HG03520 (cell line): ENCODE results near the gene IQCB1.
"Not testable (repeated sequence)": the region's sequence is repeated elsewhere in the genome, so short reads cannot be mapped to it uniquely, and the experiment has no call there.

Experiments used
- ATAC-seq: cut with Tn5 transposase; IDR thresholded peaks from one replicate; pipeline ENCODE4 v1.9.1; 2021; ENCODE audit warnings: mild to moderate bottlenecking, moderate library complexity; ENCODE audit not compliant: unreplicated experiment

Gene IQCB1

GRCh38 chr3:121809249-121809648 lies 25.6 kb downstream of the IQCB1 start:
- peak; percentile 96 for ATAC-seq

- ATAC-seq, result no peak
Measured at GRCh38 chr3:121803771-121804320, 31.0 kb downstream of the IQCB1 start.

- no peak for ATAC-seq
Measured at GRCh38 chr3:121800906-121801305, 34.0 kb downstream of the IQCB1 start.

GRCh38 chr3:121796970-121797369 lies 37.9 kb downstream of the IQCB1 start:
- no peak for ATAC-seq

DNA sequence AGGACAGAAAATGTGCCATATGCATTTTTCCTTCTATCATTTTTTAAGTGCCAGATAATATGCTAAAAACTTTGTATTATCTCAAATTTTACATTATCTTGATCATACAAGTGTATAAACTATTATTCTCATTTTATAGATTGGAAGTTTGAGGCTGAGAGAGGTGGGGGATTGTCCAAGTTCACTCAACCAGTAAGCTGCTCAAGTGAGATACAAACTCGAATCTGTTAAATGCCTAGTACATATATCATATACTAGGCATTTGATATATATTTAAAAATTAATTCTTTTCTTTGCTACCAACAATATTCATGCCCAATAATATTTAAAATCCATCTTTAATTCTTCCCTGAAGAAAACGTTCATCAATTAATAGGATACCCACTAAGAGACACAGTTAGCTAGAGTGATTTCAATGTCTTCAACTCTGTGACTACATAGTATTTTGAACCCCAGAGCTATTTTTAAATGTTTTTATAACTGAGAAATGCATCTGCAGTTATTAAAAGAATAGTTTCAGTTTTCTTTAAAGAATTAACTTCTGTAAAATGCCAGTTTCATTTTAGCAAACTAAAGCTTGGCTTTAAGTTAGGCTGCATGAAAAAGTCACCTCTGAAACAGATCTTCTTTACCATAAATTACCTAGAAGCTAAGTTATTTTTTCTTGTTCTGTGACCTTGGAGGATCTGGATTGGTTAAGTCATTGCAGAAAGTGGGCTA lies 40.4 kb downstream of the IQCB1 start:
- ATAC-seq, result no peak

- peak; percentile 52 for ATAC-seq
Measured at GRCh38 chr3:121793078-121793477, 41.8 kb downstream of the IQCB1 start.

DNA sequence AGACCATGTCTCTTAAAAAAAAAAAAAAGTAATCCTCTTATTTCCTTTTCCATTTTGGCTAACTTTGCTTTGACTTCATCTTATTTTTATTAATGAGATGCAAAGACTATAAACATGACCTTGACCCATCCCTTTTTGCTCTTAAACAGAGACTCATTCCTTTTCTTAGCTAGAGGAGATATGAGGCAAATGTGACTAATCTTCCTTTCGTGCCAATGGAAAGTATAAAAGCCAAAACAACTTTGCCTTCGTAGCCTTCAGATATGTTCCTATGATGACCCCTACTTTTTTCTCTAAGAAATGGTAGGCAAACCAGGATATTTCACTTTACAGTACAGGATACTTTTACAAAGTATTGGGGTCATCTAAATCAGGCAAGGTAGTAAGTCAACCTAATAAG lies 48.4 kb downstream of the IQCB1 start:
- ATAC-seq, result no peak

DNA sequence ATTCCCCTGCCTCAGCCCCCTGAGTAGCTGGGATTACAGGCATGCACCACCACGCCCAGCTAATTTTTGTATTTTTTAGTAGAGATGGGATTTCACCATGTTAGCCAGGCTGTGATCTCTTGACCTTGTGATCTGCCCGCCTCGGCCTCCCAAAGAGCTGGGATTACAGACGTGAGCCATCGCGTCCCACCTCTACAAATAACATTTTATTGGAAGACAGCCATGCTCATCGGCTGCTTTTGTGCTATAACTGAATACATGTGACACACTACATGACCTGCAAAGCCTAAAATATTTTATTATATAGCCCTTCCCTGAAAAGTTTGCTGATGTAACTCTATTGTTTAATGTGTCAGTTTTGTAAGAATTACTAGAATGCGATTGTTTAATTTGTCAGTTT lies 52.1 kb downstream of the IQCB1 start:
- not testable (repeated sequence) for ATAC-seq

DNA sequence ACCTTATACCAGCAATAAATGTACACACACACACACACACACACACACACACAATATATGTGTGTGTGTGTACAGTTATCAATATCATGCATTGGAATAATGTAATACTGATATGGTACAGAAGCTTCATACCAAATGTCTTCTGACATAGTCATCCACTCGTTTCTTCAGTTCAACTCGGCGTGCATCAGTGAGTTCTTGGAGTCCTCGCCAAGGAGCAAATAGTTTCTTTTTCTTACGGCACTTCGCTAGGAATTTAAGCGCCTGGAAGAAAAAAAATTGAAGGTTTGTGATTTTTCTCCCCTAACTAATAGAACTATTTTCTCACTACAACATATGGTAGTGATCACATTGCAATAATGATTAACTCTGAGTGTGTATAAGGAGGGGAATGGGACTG lies 53.2 kb downstream of the IQCB1 start:
- no peak for ATAC-seq

- not testable (repeated sequence) for ATAC-seq
Measured at GRCh38 chr3:121775095-121775494, 59.8 kb downstream of the IQCB1 start.

GRCh38 chr3:121769246-121769645 lies 65.6 kb downstream of the IQCB1 start:
- ATAC-seq, result no peak

DNA sequence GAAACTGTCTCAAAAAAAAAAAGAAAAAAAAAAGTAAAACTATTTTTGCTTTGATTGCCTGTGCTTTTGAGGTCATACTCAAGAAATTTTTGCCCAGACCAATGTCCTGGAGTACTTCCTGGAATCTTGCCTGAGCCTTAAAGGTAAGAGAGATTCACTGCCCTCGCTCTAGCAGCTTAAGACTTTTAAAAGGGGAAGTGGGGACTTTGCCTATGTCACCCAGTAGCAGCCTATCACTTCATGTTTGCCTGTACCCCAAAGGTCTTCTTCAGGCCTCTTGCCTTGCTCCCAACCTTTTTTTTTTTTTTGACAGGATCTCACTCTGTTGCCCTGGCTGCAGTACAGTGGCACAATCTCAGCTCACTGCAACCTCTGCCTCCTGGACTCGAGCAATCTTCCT lies 66.4 kb downstream of the IQCB1 start:
- ATAC-seq, result no peak

DNA sequence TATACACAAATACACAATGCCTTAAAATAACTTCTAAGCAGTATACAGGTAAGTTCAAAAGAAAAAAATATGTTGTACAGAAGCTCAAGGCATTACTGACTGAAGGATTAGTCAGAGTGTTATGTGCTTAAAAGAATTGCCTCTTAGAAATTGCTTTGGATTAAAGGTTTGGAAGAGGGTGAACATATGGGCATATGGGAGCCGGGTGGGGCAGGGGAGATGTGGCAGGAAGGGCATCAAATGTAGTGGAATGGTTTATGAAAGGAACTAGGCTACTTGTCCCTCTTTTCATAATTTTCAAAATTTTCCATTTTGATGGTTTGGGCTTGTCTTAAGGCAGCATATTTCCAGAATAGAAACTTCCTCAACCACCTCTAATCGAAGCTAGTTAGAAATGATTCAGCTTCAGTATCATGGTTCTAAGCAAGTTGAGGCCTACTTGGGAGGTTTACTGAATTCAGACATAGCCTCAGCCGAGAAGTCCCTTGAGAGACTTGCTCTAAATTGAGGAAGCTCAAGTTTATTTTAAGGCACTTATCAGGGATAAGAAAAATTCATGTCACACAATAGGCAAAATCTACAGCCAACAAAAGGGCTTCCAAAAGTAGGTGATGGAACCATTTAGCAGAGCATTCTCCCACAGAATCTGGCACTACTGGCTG lies 75.2 kb downstream of the IQCB1 start:
- ATAC-seq, result no peak

GRCh38 chr3:121758727-121759450 lies 76.0 kb downstream of the IQCB1 start:
- ATAC-seq, result no peak

GRCh38 chr3:121757812-121758545 lies 76.9 kb downstream of the IQCB1 start:
- no peak for ATAC-seq

GRCh38 chr3:121757087-121757811 lies 77.6 kb downstream of the IQCB1 start:
- no peak for ATAC-seq

DNA sequence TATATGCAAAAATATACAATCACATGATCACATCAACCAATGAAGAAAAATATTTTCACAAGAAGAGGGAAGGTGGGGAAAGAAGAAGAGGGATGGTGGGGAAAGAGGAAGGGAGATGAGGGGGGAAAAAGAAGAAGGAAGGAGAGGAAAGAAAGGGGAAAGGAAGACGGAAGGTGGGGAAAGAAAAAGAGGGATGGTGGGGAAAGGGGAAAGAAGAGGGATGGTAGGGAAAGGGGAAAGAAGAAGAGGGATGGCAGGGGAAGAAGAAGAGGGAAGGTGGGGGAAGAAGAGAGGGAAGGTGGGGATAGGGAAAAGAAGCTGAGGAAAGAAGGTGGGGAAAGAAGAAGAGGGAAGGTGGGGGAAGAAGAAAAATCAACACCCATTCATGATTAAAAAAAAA lies 82.1 kb downstream of the IQCB1 start:
- no peak for ATAC-seq

- ATAC-seq, result no peak
Measured at GRCh38 chr3:121752261-121752660, 82.6 kb downstream of the IQCB1 start.

DNA sequence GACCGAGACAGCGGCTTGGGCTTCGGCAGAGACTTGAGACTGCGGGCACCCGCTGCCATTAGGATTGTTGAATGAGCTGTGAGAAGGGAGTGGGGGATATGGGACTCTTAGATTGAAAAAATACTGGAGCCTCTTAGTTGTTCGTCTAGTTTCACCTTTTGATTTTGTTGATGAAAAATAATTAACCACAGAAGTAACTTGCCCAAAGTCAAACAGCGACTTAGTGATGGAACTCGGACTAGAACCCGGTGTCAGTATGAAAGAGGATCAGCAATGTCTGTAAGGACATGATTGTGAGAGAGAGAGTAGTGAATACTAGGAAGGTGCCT lies 84.8 kb downstream of the IQCB1 start:
- no peak for ATAC-seq

DNA sequence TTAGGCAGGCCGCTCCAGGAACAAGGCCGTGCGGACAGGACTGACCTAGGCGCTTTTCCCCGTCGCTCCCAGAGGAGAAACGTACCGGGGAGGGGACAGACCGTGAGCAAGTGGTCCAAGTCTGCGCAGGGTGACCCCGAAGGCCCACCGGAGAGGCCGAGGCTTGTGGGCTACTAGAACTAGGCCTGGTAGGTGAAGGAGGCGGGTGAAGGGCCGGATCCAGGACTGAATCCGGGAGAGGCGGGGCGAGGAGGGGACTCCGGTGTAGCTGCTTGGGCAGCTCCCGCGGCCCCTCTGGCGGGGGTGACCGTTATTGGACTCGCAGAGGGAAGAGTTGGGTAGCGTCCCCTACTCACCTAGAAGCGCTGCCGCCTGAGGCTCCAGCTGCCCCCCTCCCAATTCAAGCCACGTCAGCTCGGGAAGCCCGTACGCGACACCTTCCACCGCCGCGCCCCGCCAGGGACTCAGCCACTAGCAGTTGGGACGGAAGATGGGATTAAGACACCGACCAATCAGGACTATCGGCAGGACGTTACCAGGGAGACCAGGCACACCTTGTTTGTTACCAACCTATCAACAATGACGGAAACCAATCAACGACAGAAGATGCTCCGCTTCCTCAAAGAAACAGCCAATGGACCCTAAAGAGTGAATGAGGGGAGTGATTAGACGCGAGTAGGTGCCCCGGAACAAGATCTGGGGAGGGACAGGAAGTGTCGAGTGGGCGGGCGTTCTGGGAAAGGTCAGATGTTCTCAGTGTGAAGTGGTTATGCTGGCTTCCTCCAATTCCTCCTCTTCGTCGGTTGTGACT lies 85.4 kb downstream of the IQCB1 start, which contains the start of gene GOLGB1:
GOLGB1 (minus strand) TSS at position 466 of the 811 bp plus-strand sequence. CDS start 18,770 bp downstream, outside the sequence.
- ATAC-seq, result peak; percentile 94
